Astrocyte (in vitro differentiated cells and primary cell): ENCODE measurements around the gene MALT1. TPM values are rescaled to one million over a fixed set of nuclear protein-coding genes. Genes with fewer than 3 reads are reported as not detected.

ENCODE experiments used
- DNase-seq: peaks from one replicate; pipeline ENCODE4 v3.0.0-alpha.2; 2010; ENCODE audit warnings: low read depth
- FAIRE-seq: peaks from 2 replicates; lab custom pipeline; 2011; peaks lifted over from hg19 to GRCh38; lab: Jason Lieb, UNC
- H2AFZ ChIP-seq: 2 replicates; pipeline ENCODE4 v1.6.0; 2012; ENCODE audit warnings: low read depth, low read length, inconsistent platforms
- H3K27ac ChIP-seq: 2 replicates; pipeline ENCODE4 v1.5.1; 2011; ENCODE audit warnings: low read depth, low read length, inconsistent platforms
- H3K27me3 ChIP-seq: 2 replicates; pipeline ENCODE4 v1.6.0; 2011; ENCODE audit warnings: low read length, inconsistent platforms; ENCODE audit not compliant: insufficient read depth
- H3K36me3 ChIP-seq: 2 replicates; pipeline ENCODE4 v1.5.1; 2011; ENCODE audit warnings: low read length, inconsistent platforms; ENCODE audit not compliant: insufficient read depth
- H3K4me1 ChIP-seq: 2 replicates; pipeline ENCODE4 v1.5.1; 2011; ENCODE audit warnings: low read length, inconsistent platforms; ENCODE audit not compliant: insufficient read depth
- H3K4me2 ChIP-seq: 2 replicates; pipeline ENCODE4 v1.6.0; 2012; ENCODE audit warnings: low read length, inconsistent platforms
- H3K4me3 ChIP-seq: 2 replicates; pipeline ENCODE4 v1.5.1; 2011; ENCODE audit warnings: low read depth, mild to moderate bottlenecking, low read length, inconsistent platforms; ENCODE audit not compliant: insufficient read depth
- H3K79me2 ChIP-seq: 2 replicates; pipeline ENCODE4 v1.6.0; 2012; ENCODE audit warnings: mild to moderate bottlenecking, low read length, inconsistent platforms; ENCODE audit not compliant: insufficient read depth
- H3K9ac ChIP-seq: 2 replicates; pipeline ENCODE4 v1.6.0; 2012; ENCODE audit warnings: mild to moderate bottlenecking, low read length, inconsistent platforms
- H3K9me3 ChIP-seq: 2 replicates; pipeline ENCODE4 v1.5.1; 2012; ENCODE audit warnings: low read depth, mild to moderate bottlenecking, low read length, inconsistent platforms; ENCODE audit not compliant: insufficient read depth
- H4K20me1 ChIP-seq: 2 replicates; pipeline ENCODE4 v1.6.0; 2012; ENCODE audit warnings: low read length, inconsistent platforms; ENCODE audit not compliant: insufficient read depth
- H3K27ac Mint-ChIP-seq: one replicate; pipeline ENCODE4 v1.8.0; 2021; ENCODE audit warnings: mild to moderate bottlenecking, mixed read lengths; ENCODE audit not compliant: unreplicated experiment
- H3K27me3 Mint-ChIP-seq: one replicate; pipeline ENCODE4 v1.8.0; 2021; ENCODE audit warnings: low read depth, mixed read lengths; ENCODE audit not compliant: unreplicated experiment
- H3K36me3 Mint-ChIP-seq: one replicate; pipeline ENCODE4 v1.8.0; 2021; ENCODE audit warnings: low read depth, mixed read lengths; ENCODE audit not compliant: unreplicated experiment
- H3K4me1 Mint-ChIP-seq: one replicate; pipeline ENCODE4 v1.8.0; 2021; ENCODE audit warnings: low read depth, mixed read lengths; ENCODE audit not compliant: unreplicated experiment
- H3K4me3 Mint-ChIP-seq: one replicate; pipeline ENCODE4 v1.8.0; 2021; ENCODE audit warnings: mild to moderate bottlenecking, moderate library complexity, mixed read lengths; ENCODE audit not compliant: unreplicated experiment
- H3K9me3 Mint-ChIP-seq: one replicate; pipeline ENCODE4 v1.8.0; 2021; ENCODE audit warnings: mild to moderate bottlenecking, mixed read lengths; ENCODE audit not compliant: unreplicated experiment
- EZH2 ChIP-seq: IDR thresholded peaks from 2 replicates; pipeline ENCODE4 v1.6.1; 2012; ENCODE audit warnings: mild to moderate bottlenecking, low read length, inconsistent platforms; ENCODE audit not compliant: insufficient read depth
- total RNA-seq: library from RNA; stranded (reverse); gene quantifications from 2 replicates; pipeline ENCODE4 v1.2.1, GENCODE V29; 2021
- TF ChIP-seq, protein P1 (sequence below): IDR thresholded peaks from 2 replicates; pipeline ENCODE4 v1.5.1; 2011; ENCODE audit warnings: low read depth, mild to moderate bottlenecking, inconsistent platforms, low read length, moderate library complexity; ENCODE audit not compliant: insufficient read depth

Gene MALT1
- total RNA-seq, 1 donor from 2014 or later: 40.3 TPM

DNA sequence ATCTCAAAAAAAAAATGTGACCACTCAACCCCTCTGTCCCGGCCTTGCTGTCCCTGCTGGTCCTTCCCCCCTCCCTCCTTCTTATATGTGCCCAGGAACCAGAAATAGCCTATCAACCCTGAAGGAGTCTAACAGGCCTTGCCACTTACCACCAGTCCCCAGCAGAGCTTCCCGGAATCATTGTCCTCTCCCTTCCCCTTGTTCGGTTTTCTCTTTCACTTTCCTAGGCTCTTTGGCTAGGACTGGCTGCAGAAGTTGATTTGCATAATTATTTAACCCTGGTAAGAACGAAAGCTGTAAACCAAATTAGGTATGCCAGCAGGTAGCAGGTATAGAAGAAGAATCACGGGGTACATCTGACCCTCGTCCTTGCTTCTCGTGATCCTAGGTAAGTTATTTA is 120.8 kb downstream of the MALT1 start:
- no peaks in the 10 kb centered on the region for H3K27me3 ChIP-seq
- H3K4me1 Mint-ChIP-seq: peaks cover 25% of the 10 kb centered on the region

DNA sequence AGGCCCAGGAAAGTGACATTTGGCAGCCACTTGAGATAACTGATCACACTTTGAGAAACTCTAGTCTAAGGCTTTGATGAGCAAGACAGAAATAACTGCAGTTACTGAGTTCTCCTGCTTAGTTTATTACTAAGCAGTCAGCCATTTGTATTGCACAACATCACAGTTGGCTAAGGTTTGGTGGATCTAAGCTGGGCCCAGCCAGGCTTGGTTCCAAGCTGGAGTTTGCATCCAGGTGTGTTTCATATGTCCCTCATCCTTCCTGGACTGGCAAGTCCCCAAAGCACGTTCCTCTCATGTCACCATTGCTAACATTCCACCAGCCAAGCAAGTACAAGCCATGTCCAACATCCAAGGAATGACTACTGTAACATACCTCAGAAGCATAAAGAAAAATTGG is 122.1 kb downstream of the MALT1 start:
- peaks cover 18% of the 10 kb centered on the region for H3K4me1 ChIP-seq
- peak; percentile 89 for DNase-seq
- Mint-ChIP-seq H3K4me1 (peaks cover 19% of the 10 kb centered on the region), H3K27ac (no peak overlapping the region), H3K4me3 (no peak overlapping the region), H3K36me3 (no peaks in the 10 kb centered on the region), H3K9me3 (no peaks in the 10 kb centered on the region), H3K27me3 (no peaks in the 10 kb centered on the region)
- no peaks in the 10 kb centered on the region for H3K27me3 ChIP-seq
- no peak overlapping the region for H3K27ac ChIP-seq
- H3K9me3 ChIP-seq: no peaks in the 10 kb centered on the region
- H3K9ac ChIP-seq: no peak overlapping the region
- H3K36me3 ChIP-seq: no peaks in the 10 kb centered on the region
- peak; percentile 69 for FAIRE-seq
- no peak for TF ChIP-seq EZH2
- TF ChIP-seq, protein P1, sequence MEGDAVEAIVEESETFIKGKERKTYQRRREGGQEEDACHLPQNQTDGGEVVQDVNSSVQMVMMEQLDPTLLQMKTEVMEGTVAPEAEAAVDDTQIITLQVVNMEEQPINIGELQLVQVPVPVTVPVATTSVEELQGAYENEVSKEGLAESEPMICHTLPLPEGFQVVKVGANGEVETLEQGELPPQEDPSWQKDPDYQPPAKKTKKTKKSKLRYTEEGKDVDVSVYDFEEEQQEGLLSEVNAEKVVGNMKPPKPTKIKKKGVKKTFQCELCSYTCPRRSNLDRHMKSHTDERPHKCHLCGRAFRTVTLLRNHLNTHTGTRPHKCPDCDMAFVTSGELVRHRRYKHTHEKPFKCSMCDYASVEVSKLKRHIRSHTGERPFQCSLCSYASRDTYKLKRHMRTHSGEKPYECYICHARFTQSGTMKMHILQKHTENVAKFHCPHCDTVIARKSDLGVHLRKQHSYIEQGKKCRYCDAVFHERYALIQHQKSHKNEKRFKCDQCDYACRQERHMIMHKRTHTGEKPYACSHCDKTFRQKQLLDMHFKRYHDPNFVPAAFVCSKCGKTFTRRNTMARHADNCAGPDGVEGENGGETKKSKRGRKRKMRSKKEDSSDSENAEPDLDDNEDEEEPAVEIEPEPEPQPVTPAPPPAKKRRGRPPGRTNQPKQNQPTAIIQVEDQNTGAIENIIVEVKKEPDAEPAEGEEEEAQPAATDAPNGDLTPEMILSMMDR: no peak
- no peaks in the 10 kb centered on the region for H3K79me2 ChIP-seq
- no peak overlapping the region for H3K4me2 ChIP-seq
- no peak overlapping the region for H3K4me3 ChIP-seq
- no peak overlapping the region for H2AFZ ChIP-seq
- H4K20me1 ChIP-seq: no peaks in the 10 kb centered on the region

More for the DNA sequence above, 120.8 kb downstream of the MALT1 start:
- Histone ChIP-seq H2AFZ (no peak overlapping the region), H3K9ac (no peak overlapping the region), H3K27ac (no peak overlapping the region), H3K36me3 (no peaks in the 10 kb centered on the region), H3K9me3 (no peaks in the 10 kb centered on the region), H4K20me1 (no peaks in the 10 kb centered on the region), H3K79me2 (no peaks in the 10 kb centered on the region), H3K4me2 (no peak overlapping the region), H3K4me1 (peaks cover 18% of the 10 kb centered on the region), H3K4me3 (no peak overlapping the region)
- Mint-ChIP-seq H3K36me3 (no peaks in the 10 kb centered on the region), H3K9me3 (no peaks in the 10 kb centered on the region), H3K27ac (no peak overlapping the region), H3K4me3 (no peak overlapping the region), H3K27me3 (no peaks in the 10 kb centered on the region)
- no peak for FAIRE-seq
- TF ChIP-seq, protein P1: no peak
- TF ChIP-seq EZH2: no peak
- DNase-seq: no peak

DNA sequence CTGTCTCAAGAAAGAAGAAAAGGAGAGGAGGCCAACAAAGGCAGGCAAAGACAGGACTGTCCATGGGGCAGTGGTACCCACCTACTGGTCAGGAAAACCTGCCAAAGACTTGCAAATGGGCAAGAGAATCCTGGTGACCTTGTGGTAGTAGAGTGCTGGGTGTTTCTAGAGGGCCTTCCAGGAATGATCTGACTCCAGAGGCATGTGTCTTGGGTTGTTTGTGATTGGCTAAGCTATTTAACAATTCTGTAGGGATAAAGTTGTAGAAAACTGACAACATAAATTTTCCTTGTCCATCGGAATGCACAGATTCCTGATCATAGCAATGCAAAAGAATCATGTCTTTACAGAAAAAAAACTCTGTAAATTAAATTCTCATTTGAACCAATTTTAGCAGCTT is 125.0 kb downstream of the MALT1 start:
- TF ChIP-seq EZH2: no peak
- Histone ChIP-seq H3K4me3 (no peak overlapping the region), H3K27ac (no peak overlapping the region), H3K27me3 (no peaks in the 10 kb centered on the region), H3K36me3 (no peaks in the 10 kb centered on the region), H3K9ac (no peak overlapping the region), H3K4me1 (no peaks in the 10 kb centered on the region), H4K20me1 (no peaks in the 10 kb centered on the region), H2AFZ (no peak overlapping the region), H3K9me3 (no peaks in the 10 kb centered on the region), H3K4me2 (no peak overlapping the region), H3K79me2 (no peaks in the 10 kb centered on the region)
- H3K9me3 Mint-ChIP-seq: peaks cover 1% of the 10 kb centered on the region
- FAIRE-seq (no peak), DNase-seq (no peak)
- peaks cover 7% of the 10 kb centered on the region for H3K4me1 Mint-ChIP-seq
- no peaks in the 10 kb centered on the region for H3K27me3 Mint-ChIP-seq
- no peaks in the 10 kb centered on the region for H3K36me3 Mint-ChIP-seq
- no peak overlapping the region for H3K4me3 Mint-ChIP-seq
- H3K27ac Mint-ChIP-seq: no peak overlapping the region
